GM23338 (cell line): ENCODE results near the gene RPS18. TPM values are rescaled to one million over a fixed set of nuclear protein-coding genes. Genes with fewer than 3 reads are reported as not detected.

Source experiments
- ATAC-seq: fragments of 200-7000 bp; cut with Tn5 transposase; 3 replicates; pipeline ENCODE4 v1.9.1; 2020
- DNase-seq: peaks from one replicate; pipeline ENCODE4 v3.0.0-alpha.2; 2015; ENCODE audit warnings: low spot score
- H2AFZ ChIP-seq: fragments of 200-600 bp; sonication (generic); 2 replicates; pipeline ENCODE4 v1.8.0; 2016; ENCODE audit warnings: antibody characterized with exemption, mild to moderate bottlenecking, moderate library complexity
- H3F3A ChIP-seq: fragments of 200-600 bp; sonication (generic); replicated peaks from 2 replicates; pipeline ENCODE4 v1.8.0; 2017; ENCODE audit warnings: antibody characterized with exemption, mixed run types, low read depth
- H3K27ac ChIP-seq: fragments of 200-600 bp; sonication (generic); 2 replicates; pipeline ENCODE4 v1.6.1; 2016; ENCODE audit warnings: low read depth
- H3K27me3 ChIP-seq: fragments of 200-600 bp; sonication (generic); 2 replicates; pipeline ENCODE4 v1.8.0; 2016; ENCODE audit warnings: mild to moderate bottlenecking, mixed run types, moderate library complexity; ENCODE audit not compliant: insufficient read depth
- H3K36me3 ChIP-seq: fragments of 200-600 bp; sonication (generic); 2 replicates; pipeline ENCODE4 v1.8.0; 2016; ENCODE audit warnings: mild to moderate bottlenecking; ENCODE audit not compliant: insufficient read depth
- H3K4me1 ChIP-seq: fragments of 200-600 bp; sonication (generic); 2 replicates; pipeline ENCODE4 v1.8.0; 2016; ENCODE audit warnings: mild to moderate bottlenecking, moderate library complexity; ENCODE audit not compliant: insufficient read depth
- H3K4me2 ChIP-seq: fragments of 200-600 bp; sonication (generic); 2 replicates; pipeline ENCODE4 v1.7.1; 2017; ENCODE audit warnings: mixed run types
- H3K4me3 ChIP-seq: fragments of 200-600 bp; sonication (generic); 2 replicates; pipeline ENCODE4 v1.6.1; 2016; ENCODE audit warnings: mixed run types
- H3K79me2 ChIP-seq: fragments of 200-600 bp; sonication (generic); replicated peaks from 2 replicates; pipeline ENCODE4 v1.8.0; 2017; ENCODE audit warnings: mild to moderate bottlenecking; ENCODE audit not compliant: insufficient read depth
- H3K9me2 ChIP-seq: fragments of 200-600 bp; sonication (generic); 2 replicates; pipeline ENCODE4 v1.8.0; 2017; ENCODE audit not compliant: insufficient read depth
- H4K20me1 ChIP-seq: fragments of 200-600 bp; sonication (generic); replicated peaks from 2 replicates; pipeline ENCODE4 v1.8.0; 2017; ENCODE audit warnings: mild to moderate bottlenecking; ENCODE audit not compliant: insufficient read depth
- H3K27ac Mint-ChIP-seq: 2 replicates; pipeline ENCODE4 v1.8.0; 2020; ENCODE audit warnings: inconsistent platforms, mild to moderate bottlenecking, moderate library complexity, mixed read lengths
- H3K27me3 Mint-ChIP-seq: 3 replicates; pipeline ENCODE4 v1.8.0; 2022; ENCODE audit warnings: low read depth, mild to moderate bottlenecking, moderate library complexity, mixed read lengths, inconsistent platforms; ENCODE audit not compliant: insufficient read depth, poor library complexity
- H3K36me3 Mint-ChIP-seq: 3 replicates; pipeline ENCODE4 v1.8.0; 2021; ENCODE audit warnings: low read depth, mild to moderate bottlenecking, inconsistent platforms, moderate library complexity, mixed read lengths
- H3K4me1 Mint-ChIP-seq: 3 replicates; pipeline ENCODE4 v1.8.0; 2020; ENCODE audit warnings: mild to moderate bottlenecking, inconsistent platforms, mixed read lengths
- H3K4me3 Mint-ChIP-seq: 3 replicates; pipeline ENCODE4 v1.8.0; 2021; ENCODE audit warnings: moderate library complexity, mild to moderate bottlenecking, inconsistent platforms, mixed read lengths
- H3K9me3 Mint-ChIP-seq: 3 replicates; pipeline ENCODE4 v1.8.0; 2020; ENCODE audit warnings: moderate library complexity, mild to moderate bottlenecking, inconsistent platforms, mixed read lengths
- CREB1 ChIP-seq: fragments of 250-450 bp; sonication (Bioruptor Pico); IDR thresholded peaks from 2 replicates; pipeline ENCODE4 v1.5.0; 2020; ENCODE audit warnings: low read depth, mild to moderate bottlenecking, moderate library complexity
- ETS1 ChIP-seq: IDR thresholded peaks from 2 replicates; pipeline ENCODE4 v1.6.1; 2016; ENCODE audit warnings: antibody characterized with exemption
- EZH2phosphoT487 ChIP-seq: fragments of 200-600 bp; sonication (generic); IDR thresholded peaks from one replicate; pipeline ENCODE4 v1.8.1; 2018; ENCODE audit warnings: antibody characterized with exemption; ENCODE audit not compliant: unreplicated experiment
- JUNB ChIP-seq: IDR thresholded peaks from one replicate; pipeline ENCODE4 v1.6.1; 2016; ENCODE audit warnings: antibody characterized with exemption; ENCODE audit not compliant: unreplicated experiment
- NANOG ChIP-seq: IDR thresholded peaks from 2 replicates; pipeline ENCODE4 v1.6.1; 2016; ENCODE audit warnings: antibody characterized with exemption, borderline replicate concordance
- POLR2AphosphoS5 ChIP-seq: IDR thresholded peaks from 2 replicates; pipeline ENCODE4 v1.6.1; 2016; ENCODE audit warnings: antibody characterized with exemption, low read depth
- ZNF114 ChIP-seq: fragments of 250-450 bp; sonication (Bioruptor Pico); IDR thresholded peaks from 2 replicates; pipeline ENCODE4 v1.5.0; 2020; ENCODE audit warnings: mild to moderate bottlenecking, moderate library complexity
- polyA plus RNA-seq: library from polyadenylated mRNA; unstranded; fragments of >200 nt; fragmentation: Nextera tagmentation; extraction: Ambion mirVana; gene quantifications from 2 replicates; pipeline ENCODE4 v1.2.1, GENCODE V29; 2016
- total RNA-seq: library from RNA; depleted of rRNA; stranded (reverse); fragments of >200 nt; shearing (Covaris generic); gene quantifications from 2 replicates; pipeline ENCODE4 v1.2.3, GENCODE V29; 2014
- TF ChIP-seq, protein P1 (sequence below), 2 experiments: fragments of 200-600 bp in 1 of 2; sonication (generic) in 1 of 2; conservative IDR thresholded peaks; 2 replicates each; pipeline versions ENCODE4 v1.5.1 to v1.6.1; 2016 to 2017; ENCODE audit warnings: antibody characterized with exemption in 2 of 2, low read depth in 2 of 2, mild to moderate bottlenecking in 2 of 2, moderate library complexity in 1 of 2

Gene RPS18
- total and polyA plus RNA-seq, 2 experiments from 2014 or later = 2,133 to 4,776 TPM

DNA sequence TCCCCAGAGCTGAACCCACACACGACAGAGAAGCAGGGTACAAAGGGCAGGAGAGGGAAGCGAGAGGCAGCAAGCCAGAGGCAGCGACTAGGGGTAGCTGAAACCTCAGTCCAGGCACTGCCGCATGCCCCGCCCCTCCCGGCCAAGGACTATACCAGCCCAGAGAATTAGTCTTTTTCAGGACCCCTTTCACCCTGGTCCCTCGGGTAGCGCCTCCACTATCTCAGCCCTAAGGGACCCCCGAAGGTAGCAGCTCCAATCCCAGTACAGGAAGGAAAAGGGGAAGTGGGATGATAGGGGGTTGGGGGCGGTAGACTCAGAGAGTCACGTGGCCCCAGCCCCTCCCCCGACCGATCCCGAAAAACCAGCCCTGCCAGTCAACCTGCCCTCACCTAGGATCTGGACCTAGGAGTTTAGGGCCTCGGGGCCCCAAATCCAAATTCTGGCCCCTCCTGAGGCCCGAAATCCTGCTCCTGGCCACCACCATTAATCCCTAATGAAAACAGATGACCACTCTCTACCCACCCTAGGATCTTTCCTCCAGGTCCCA lies 25.6 kb downstream of the RPS18 start:
- Mint-ChIP-seq H3K27ac (peak overlapping the region; percentile 98), H3K27me3 (peaks cover 23% of the 10 kb centered on the region), H3K9me3 (no peaks in the 10 kb centered on the region), H3K4me3 (peak overlapping the region; percentile 97), H3K36me3 (peaks cover 25% of the 10 kb centered on the region), H3K4me1 (peaks cover 25% of the 10 kb centered on the region)
- Histone ChIP-seq H3K27ac (peak overlapping the region; percentile 78), H3K27me3 (no peaks in the 10 kb centered on the region), H2AFZ (peak overlapping the region; percentile 93), H3K4me2 (peak overlapping the region; percentile 99), H3K4me3 (peak overlapping the region; percentile 100), H3K36me3 (no peaks in the 10 kb centered on the region), H3K9me2 (no peaks in the 10 kb centered on the region), H4K20me1 (peaks cover 13% of the 10 kb centered on the region; the same call in 1 of the 2 replicates), H3F3A (peaks cover 19% of the 10 kb centered on the region; the same call in 1 of the 2 replicates), H3K79me2 (peaks cover 29% of the 10 kb centered on the region), H3K4me1 (no peaks in the 10 kb centered on the region)
- peak; percentile 61 for TF ChIP-seq POLR2AphosphoS5
- TF ChIP-seq EZH2phosphoT487 = no peak
- TF ChIP-seq CREB1 (CRISPR knock-in tag) = no peak
- ATAC-seq = peak; percentile 53
- DNase-seq = peak; percentile 90

DNA sequence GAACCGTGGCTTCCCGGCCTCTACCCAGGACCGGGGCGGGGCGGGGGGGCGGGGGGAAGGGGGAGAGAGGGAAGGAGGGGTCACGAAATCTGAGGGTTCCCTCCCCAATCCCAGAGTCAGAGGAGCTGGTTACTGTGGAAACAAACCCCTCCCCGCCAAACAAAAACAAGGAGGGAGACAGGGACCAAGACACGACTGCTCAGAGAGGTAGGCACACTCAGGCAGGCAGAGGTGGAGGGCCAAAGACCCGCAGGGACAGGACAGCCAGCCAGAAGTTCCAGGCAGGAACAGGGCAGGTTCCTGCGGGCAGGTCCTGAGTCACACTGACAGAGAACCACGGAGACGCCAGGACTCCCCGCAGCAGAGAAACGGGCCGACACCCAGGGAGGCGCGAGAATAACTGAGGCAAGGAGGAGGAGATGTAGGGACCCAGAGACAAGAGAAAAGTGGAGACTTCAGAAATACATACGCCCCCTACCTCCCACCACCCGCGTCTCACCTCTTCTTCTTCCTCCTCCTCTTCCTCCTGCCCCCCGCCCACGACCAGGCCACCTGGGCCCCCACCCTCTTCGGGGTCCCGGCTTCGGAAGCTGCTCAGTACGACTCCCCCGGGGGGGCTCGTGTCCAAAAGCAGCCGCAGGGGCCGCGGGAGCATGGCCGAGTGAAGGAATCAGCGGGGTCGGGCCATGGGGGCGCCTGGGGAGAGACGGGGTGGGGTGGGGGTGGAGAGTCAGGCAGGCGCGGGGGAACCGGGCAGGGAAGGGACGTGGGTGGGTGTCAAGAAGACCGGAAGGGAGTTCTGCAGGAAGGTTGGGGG lies 26.3 kb downstream of the RPS18 start:
- H3K27ac Mint-ChIP-seq = peak overlapping the region; percentile 98
- peaks cover 19% of the 10 kb centered on the region for H3K36me3 Mint-ChIP-seq
- ATAC-seq (peak; percentile 61), DNase-seq (peak; percentile 93)
- H3K9me2 ChIP-seq = no peaks in the 10 kb centered on the region
- peaks cover 19% of the 10 kb centered on the region for H4K20me1 ChIP-seq
- peak overlapping the region; percentile 97 for H3K4me3 Mint-ChIP-seq
- H3K79me2 ChIP-seq = peaks cover 32% of the 10 kb centered on the region
- H2AFZ ChIP-seq = peak overlapping the region; percentile 93; the same call in 1 of the 2 replicates
- H3K27ac ChIP-seq = peak overlapping the region; percentile 78; the same call in 1 of the 2 replicates
- H3K36me3 ChIP-seq = no peaks in the 10 kb centered on the region
- H3K27me3 Mint-ChIP-seq = peaks cover 23% of the 10 kb centered on the region
- no peaks in the 10 kb centered on the region for H3K4me1 ChIP-seq
- no peaks in the 10 kb centered on the region for H3K9me3 Mint-ChIP-seq
- peaks cover 19% of the 10 kb centered on the region; the same call in 1 of the 2 replicates for H3F3A ChIP-seq
- no peaks in the 10 kb centered on the region for H3K27me3 ChIP-seq
- peak overlapping the region; percentile 99 for H3K4me2 ChIP-seq
- H3K4me1 Mint-ChIP-seq = peaks cover 25% of the 10 kb centered on the region
- TF ChIP-seq ETS1 (no peak), JUNB (no peak), NANOG (no peak), ZNF114 (CRISPR knock-in tag) (no peak), CREB1 (CRISPR knock-in tag) (no peak)
- TF ChIP-seq, protein P1, sequence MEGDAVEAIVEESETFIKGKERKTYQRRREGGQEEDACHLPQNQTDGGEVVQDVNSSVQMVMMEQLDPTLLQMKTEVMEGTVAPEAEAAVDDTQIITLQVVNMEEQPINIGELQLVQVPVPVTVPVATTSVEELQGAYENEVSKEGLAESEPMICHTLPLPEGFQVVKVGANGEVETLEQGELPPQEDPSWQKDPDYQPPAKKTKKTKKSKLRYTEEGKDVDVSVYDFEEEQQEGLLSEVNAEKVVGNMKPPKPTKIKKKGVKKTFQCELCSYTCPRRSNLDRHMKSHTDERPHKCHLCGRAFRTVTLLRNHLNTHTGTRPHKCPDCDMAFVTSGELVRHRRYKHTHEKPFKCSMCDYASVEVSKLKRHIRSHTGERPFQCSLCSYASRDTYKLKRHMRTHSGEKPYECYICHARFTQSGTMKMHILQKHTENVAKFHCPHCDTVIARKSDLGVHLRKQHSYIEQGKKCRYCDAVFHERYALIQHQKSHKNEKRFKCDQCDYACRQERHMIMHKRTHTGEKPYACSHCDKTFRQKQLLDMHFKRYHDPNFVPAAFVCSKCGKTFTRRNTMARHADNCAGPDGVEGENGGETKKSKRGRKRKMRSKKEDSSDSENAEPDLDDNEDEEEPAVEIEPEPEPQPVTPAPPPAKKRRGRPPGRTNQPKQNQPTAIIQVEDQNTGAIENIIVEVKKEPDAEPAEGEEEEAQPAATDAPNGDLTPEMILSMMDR (conservative IDR thresholded peaks at IDR 0.05; ENCODE audit: low read depth in 2 of 2) = peak; percentile 7 to 25; a peak in 2 of 4 replicates
- H3K4me3 ChIP-seq = peak overlapping the region; percentile 100
